ENCODE results near the gene SRCIN1. TPM values are rescaled to one million over a fixed set of nuclear protein-coding genes. Genes with fewer than 3 reads are reported as not detected.

The SRCIN1 gene
- total RNA-seq, result 5.7 TPM

GRCh38 chr17:38605841-38606645 is at the start of gene SRCIN1:
Gene SRCIN1 (minus strand): TSS chr17:38605952. CDS start chr17:38605705, 247 bp downstream.

Other genes with a start within 250 kb of the SRCIN1 start
- 52.5 TPM for gene ARHGAP23, start 177.5 kb downstream of the SRCIN1 start, total RNA-seq
- gene EPOP, start 69.0 kb upstream of the SRCIN1 start, total RNA-seq, result 0.70 TPM
- gene MLLT6, start 99.3 kb upstream of the SRCIN1 start, total RNA-seq, result 64.3 TPM
- 7.1 TPM for gene CISD3, start 124.4 kb upstream of the SRCIN1 start, total RNA-seq
- 19.3 TPM for gene PCGF2, start 142.4 kb upstream of the SRCIN1 start, total RNA-seq
- gene PSMB3, start 146.8 kb upstream of the SRCIN1 start, total RNA-seq, result 125 TPM
- gene PIP4K2B, start 193.6 kb upstream of the SRCIN1 start, total RNA-seq, result 73.7 TPM
- gene CWC25, start 219.4 kb upstream of the SRCIN1 start, total RNA-seq, result 14.2 TPM
- gene RPL23, start 247.8 kb upstream of the SRCIN1 start, total RNA-seq, result 1,357 TPM

All from metanephros (tissue), 1 donor.